Endothelial cell (in vitro differentiated cells): Measurements from ENCODE around the gene PGLYRP3. TPM values are rescaled to one million over a fixed set of nuclear protein-coding genes. Genes with fewer than 3 reads are reported as not detected.

Experiments used
- DNase-seq: peaks from one replicate; pipeline ENCODE4 v3.0.0; 2021; ENCODE audit warnings: low spot score
- H3K27ac Mint-ChIP-seq: one replicate; pipeline ENCODE4 v1.8.0; 2021; ENCODE audit warnings: mixed read lengths, inconsistent platforms; ENCODE audit not compliant: unreplicated experiment
- H3K27me3 Mint-ChIP-seq: one replicate; pipeline ENCODE4 v1.8.0; 2021; ENCODE audit warnings: mild to moderate bottlenecking, moderate library complexity, mixed read lengths, inconsistent platforms; ENCODE audit not compliant: unreplicated experiment
- H3K36me3 Mint-ChIP-seq: one replicate; pipeline ENCODE4 v1.8.0; 2021; ENCODE audit warnings: mild to moderate bottlenecking, low read depth, mixed read lengths, inconsistent platforms; ENCODE audit not compliant: unreplicated experiment
- H3K4me1 Mint-ChIP-seq: one replicate; pipeline ENCODE4 v1.8.0; 2021; ENCODE audit warnings: mild to moderate bottlenecking, mixed read lengths, inconsistent platforms; ENCODE audit not compliant: unreplicated experiment
- H3K4me3 Mint-ChIP-seq: one replicate; pipeline ENCODE4 v1.8.0; 2021; ENCODE audit warnings: mild to moderate bottlenecking, mixed read lengths, inconsistent platforms; ENCODE audit not compliant: unreplicated experiment
- H3K9me3 Mint-ChIP-seq: one replicate; pipeline ENCODE4 v1.8.0; 2021; ENCODE audit warnings: mixed read lengths, inconsistent platforms; ENCODE audit not compliant: unreplicated experiment
- total RNA-seq: library from RNA; stranded (reverse); fragmentation: NEBNext Ultra II Directional; extraction: Animal tissue kit (Norgen Biotek cat#: 25700); gene quantifications from one replicate; pipeline ENCODE4 v1.2.1, GENCODE V29; 2021; ENCODE audit not compliant: unreplicated experiment
- TF ChIP-seq, protein P1 (sequence below): fragments of 200-600 bp; sonication (generic); IDR thresholded peaks from one replicate; pipeline ENCODE4 v1.5.0; 2021; ENCODE audit warnings: antibody characterized with exemption; ENCODE audit not compliant: unreplicated experiment

Gene PGLYRP3
- total RNA-seq, 1 donor from 2014 or later, result 1.1 TPM

DNA sequence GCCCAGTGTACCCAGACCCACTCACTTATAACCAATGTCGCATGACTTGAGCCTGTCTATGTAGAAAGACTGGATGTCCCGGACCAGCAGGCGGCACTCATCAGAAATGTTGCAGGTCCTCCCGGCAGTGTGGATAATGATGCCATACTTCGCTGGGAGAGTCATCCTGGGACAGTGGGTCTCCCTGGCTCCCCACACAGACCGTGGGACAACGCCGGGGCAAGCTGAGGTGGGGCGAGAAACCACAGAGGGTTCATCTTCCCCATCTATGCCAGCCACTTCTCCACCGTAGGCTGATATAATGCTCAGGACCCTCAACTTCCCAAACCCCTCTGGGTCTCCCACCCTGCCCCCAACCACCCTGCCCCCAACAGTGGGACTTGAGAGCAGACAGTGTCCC, 27.6 kb upstream of the PGLYRP3 start:
- H3K9me3 Mint-ChIP-seq, result no peaks in the 10 kb centered on the region
- peaks cover 5% of the 10 kb centered on the region for H3K36me3 Mint-ChIP-seq
- TF ChIP-seq, protein P1, sequence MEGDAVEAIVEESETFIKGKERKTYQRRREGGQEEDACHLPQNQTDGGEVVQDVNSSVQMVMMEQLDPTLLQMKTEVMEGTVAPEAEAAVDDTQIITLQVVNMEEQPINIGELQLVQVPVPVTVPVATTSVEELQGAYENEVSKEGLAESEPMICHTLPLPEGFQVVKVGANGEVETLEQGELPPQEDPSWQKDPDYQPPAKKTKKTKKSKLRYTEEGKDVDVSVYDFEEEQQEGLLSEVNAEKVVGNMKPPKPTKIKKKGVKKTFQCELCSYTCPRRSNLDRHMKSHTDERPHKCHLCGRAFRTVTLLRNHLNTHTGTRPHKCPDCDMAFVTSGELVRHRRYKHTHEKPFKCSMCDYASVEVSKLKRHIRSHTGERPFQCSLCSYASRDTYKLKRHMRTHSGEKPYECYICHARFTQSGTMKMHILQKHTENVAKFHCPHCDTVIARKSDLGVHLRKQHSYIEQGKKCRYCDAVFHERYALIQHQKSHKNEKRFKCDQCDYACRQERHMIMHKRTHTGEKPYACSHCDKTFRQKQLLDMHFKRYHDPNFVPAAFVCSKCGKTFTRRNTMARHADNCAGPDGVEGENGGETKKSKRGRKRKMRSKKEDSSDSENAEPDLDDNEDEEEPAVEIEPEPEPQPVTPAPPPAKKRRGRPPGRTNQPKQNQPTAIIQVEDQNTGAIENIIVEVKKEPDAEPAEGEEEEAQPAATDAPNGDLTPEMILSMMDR, result no peak
- no peak overlapping the region for H3K4me3 Mint-ChIP-seq
- peaks cover 12% of the 10 kb centered on the region for H3K27me3 Mint-ChIP-seq
- H3K4me1 Mint-ChIP-seq, result peaks cover 73% of the 10 kb centered on the region
- no peak for DNase-seq
- H3K27ac Mint-ChIP-seq, result no peak overlapping the region

DNA sequence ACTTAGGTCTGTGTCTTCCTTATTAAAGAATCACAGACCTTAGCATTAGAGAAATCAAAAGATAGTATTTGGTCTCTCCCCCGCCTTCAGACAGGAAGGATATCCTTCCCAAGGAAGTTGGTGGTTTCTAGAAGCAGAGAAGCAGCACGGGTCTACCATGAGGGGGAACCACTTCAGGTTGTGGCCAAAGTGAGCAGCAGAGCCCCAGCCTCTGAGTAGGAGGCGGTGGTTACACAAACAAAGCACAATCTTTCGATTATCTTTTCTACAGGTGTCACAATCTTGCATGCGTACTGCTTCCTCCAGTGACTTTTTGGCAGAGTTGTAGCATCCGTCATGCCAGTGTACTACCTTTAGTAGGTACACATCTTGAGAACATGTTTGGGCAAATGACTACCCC, 27.1 kb upstream of the PGLYRP3 start:
- Mint-ChIP-seq H3K27ac (no peak overlapping the region), H3K36me3 (peaks cover 5% of the 10 kb centered on the region), H3K9me3 (no peaks in the 10 kb centered on the region), H3K27me3 (peaks cover 12% of the 10 kb centered on the region), H3K4me1 (peaks cover 69% of the 10 kb centered on the region), H3K4me3 (no peak overlapping the region)
- DNase-seq, result no peak
- TF ChIP-seq, protein P1, result no peak

DNA sequence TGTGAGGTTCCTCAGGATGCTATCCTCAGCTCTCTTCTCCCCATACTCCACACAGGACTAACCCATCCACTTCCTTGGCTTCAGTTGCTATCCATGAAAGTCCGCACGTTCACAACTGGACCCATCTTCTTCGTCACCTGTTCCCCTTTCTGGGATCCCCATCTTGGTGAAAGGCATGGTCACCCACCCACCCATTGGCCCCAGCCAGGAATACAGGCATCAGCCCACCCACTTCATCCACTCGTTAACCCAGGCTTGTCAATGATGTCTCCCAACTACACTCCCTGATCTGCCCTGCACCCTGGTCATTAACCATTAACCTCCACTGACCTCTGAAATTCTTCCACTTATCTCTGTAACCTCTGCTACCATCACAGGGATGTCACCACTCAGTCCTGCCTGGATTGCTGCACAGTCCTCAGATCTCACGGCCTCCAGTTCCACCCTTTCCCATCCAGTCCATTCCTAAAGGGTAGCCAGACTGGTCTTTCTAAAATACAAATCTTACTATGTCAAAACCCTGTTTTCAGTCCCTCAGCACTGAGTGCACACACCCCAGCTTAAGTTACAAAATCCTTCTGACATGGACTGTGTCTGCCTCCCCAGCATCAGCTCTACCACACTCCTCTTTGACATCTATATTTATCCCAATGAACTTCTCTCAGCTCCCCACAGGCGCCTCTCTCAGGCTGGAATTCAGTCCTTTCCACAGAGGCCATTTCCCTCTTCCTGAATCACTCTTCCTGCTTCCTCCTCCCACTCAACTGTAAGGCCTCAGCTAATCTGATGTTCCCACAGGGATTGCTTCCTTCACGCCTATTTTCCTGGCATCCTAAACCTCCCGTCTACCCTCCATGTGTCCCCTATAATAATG, 25.5 kb upstream of the PGLYRP3 start:
- Mint-ChIP-seq H3K27ac (peak overlapping the region; percentile 82), H3K27me3 (peaks cover 11% of the 10 kb centered on the region), H3K4me3 (peak overlapping the region; percentile 32), H3K9me3 (no peaks in the 10 kb centered on the region), H3K36me3 (peaks cover 5% of the 10 kb centered on the region), H3K4me1 (peaks cover 54% of the 10 kb centered on the region)
- DNase-seq, result no peak
- TF ChIP-seq, protein P1, result no peak

DNA sequence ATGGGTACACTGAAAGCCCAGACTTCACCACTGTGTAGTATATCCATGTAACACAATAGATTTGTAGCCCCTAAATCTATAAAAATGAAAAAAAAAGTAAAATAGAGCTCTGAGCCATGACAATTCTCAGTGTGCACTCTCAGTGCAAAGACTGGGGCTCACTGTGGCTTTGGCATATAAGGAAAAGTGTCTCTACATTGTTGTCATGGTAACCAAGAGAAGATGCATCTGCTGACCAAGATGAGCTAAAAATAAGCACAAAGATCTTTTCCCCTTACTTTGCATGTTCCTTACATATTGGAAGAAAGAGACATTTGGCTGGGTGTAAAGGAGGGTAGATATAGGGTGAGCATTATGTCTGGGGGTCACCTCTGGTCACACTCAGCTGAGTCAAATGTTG, 23.9 kb upstream of the PGLYRP3 start:
- H3K4me3 Mint-ChIP-seq, result no peak overlapping the region
- H3K4me1 Mint-ChIP-seq, result peaks cover 38% of the 10 kb centered on the region
- H3K36me3 Mint-ChIP-seq, result peaks cover 5% of the 10 kb centered on the region
- TF ChIP-seq, protein P1, result no peak
- peaks cover 11% of the 10 kb centered on the region for H3K27me3 Mint-ChIP-seq
- H3K27ac Mint-ChIP-seq, result no peak overlapping the region
- no peaks in the 10 kb centered on the region for H3K9me3 Mint-ChIP-seq
- DNase-seq, result no peak

DNA sequence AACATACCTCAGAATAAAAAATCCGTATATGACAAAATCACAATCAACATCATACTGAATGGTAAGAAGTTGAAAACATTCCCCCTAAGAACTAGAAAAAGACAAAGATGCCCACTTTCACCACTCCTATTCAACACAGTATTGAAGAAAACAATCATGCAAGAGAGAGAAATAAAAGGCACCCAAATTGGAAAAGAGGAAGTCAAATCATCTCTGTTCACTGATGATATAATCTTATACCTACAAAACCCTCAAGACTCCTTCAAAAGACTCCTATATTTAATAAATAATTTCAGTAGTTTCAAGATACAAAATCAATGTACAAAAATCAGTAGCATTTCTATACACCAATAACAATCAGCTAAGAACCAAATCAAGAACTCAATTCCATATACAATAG, 21.1 kb upstream of the PGLYRP3 start:
- TF ChIP-seq, protein P1, result no peak
- Mint-ChIP-seq H3K27ac (no peak overlapping the region), H3K4me3 (no peak overlapping the region), H3K4me1 (peaks cover 19% of the 10 kb centered on the region), H3K36me3 (peaks cover 21% of the 10 kb centered on the region), H3K9me3 (no peaks in the 10 kb centered on the region), H3K27me3 (peaks cover 3% of the 10 kb centered on the region)
- no peak for DNase-seq
